Measurements from ENCODE around the gene NELL2.

DNA sequence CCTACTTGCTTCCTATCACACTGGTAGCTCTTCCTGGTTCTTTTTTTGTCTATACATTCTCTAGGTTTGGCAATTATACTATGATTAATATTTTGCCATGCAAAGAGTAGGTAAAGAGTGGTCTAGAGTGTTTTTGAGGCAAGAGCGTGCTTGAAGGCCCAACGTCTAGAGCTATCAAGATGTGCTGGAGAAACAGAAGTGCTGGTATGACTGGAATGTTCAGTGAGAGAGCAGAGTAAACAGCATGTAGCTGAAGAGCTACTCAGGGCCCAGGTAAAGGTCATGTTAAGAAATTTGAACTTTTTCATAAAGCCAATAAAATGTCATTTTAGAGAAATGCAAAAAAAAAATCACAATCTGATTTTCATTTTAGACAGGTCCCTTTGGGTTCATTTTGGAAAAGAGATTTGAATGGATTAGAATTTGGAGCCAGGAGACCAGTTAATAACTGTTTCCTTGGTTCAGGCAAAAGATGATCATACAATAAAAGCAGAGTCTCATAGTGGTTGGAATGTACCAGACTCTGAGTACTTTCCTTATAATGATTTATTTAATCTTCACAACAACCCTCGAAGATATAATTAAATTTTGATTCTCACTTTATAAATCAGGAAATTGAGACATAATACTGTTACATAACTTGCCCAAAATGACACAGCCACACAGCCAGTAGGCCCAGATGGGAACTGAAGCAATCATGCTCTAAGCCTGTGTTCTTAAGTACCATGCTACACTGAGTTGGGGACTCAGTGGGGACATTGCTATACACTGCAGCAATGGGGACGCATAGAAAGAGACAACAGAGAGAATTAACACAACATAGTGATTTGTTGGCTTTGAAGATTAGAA lies 350.1 kb downstream of the NELL2 start:
- TF ChIP-seq POLR2A (IDR thresholded peaks at IDR 0.05; ENCODE audit: low read depth) (no peak), POLR2AphosphoS5 (IDR thresholded peaks at IDR 0.05) (no peak), EP300 (IDR thresholded peaks at IDR 0.05) (no peak)
- TF ChIP-seq, protein P1, sequence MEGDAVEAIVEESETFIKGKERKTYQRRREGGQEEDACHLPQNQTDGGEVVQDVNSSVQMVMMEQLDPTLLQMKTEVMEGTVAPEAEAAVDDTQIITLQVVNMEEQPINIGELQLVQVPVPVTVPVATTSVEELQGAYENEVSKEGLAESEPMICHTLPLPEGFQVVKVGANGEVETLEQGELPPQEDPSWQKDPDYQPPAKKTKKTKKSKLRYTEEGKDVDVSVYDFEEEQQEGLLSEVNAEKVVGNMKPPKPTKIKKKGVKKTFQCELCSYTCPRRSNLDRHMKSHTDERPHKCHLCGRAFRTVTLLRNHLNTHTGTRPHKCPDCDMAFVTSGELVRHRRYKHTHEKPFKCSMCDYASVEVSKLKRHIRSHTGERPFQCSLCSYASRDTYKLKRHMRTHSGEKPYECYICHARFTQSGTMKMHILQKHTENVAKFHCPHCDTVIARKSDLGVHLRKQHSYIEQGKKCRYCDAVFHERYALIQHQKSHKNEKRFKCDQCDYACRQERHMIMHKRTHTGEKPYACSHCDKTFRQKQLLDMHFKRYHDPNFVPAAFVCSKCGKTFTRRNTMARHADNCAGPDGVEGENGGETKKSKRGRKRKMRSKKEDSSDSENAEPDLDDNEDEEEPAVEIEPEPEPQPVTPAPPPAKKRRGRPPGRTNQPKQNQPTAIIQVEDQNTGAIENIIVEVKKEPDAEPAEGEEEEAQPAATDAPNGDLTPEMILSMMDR (IDR thresholded peaks at IDR 0.05), result no peak

Measured in esophagus muscularis mucosa (tissue), 4 donors.